SH-SY5Y (cell line): ENCODE measurements around the gene CRACR2A.
A peak's percentile ranks its signal among the peaks of the same experiment; 100 is the strongest.

Experiments used
- GATA2 ChIP-seq: IDR thresholded peaks from 2 replicates; pipeline ENCODE4 v1.6.1; 2011; ENCODE audit warnings: mild to moderate bottlenecking, low read depth, low read length
- GATA3 ChIP-seq: IDR thresholded peaks from 2 replicates; pipeline ENCODE4 v1.6.1; 2011; ENCODE audit warnings: low read depth, mild to moderate bottlenecking, low read length, moderate library complexity

CRACR2A gene

DNA sequence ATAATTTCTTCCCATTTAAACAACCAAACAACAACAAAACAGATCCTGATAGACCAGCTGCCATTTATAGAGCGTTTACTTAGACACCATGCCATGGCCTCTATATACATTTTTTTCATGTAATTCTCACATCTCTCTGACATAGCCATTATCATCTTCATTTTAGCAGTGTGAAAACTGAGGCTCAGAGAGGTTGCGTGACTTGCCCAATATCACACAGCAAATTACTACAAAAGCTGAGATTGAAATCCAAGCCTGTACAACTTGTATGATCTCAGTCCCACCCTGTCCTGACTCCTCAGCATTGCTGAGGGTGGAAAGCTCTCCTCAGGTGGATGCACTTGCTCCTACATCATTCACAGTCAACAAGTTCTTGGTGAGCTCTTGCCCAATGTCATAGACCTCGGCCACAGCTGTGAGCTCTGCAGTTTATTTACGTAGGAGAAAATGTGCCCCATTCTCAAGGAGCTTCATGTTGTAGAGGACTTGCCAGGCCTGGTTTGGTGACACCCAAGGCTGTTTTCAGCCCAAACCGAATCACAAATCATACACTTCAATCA, 55.5 kb downstream of the CRACR2A start:
- TF ChIP-seq GATA2 (no peak), GATA3 (no peak)

- TF ChIP-seq GATA2 (no peak), GATA3 (no peak)
These were observed 58.2 kb downstream of the CRACR2A start for GRCh38 chr12:3694673-3695072.

- TF ChIP-seq GATA2 = no peak
- TF ChIP-seq GATA3 = no peak
These were observed 60.1 kb downstream of the CRACR2A start for GRCh38 chr12:3692616-3693365.

- no peak for TF ChIP-seq GATA3
- no peak for TF ChIP-seq GATA2
These were observed 66.4 kb downstream of the CRACR2A start for GRCh38 chr12:3686463-3686862.

- TF ChIP-seq GATA2 (no peak; the same call in 1 of the 2 replicates), GATA3 (no peak)
These were observed 67.1 kb downstream of the CRACR2A start for GRCh38 chr12:3685830-3686229.

DNA sequence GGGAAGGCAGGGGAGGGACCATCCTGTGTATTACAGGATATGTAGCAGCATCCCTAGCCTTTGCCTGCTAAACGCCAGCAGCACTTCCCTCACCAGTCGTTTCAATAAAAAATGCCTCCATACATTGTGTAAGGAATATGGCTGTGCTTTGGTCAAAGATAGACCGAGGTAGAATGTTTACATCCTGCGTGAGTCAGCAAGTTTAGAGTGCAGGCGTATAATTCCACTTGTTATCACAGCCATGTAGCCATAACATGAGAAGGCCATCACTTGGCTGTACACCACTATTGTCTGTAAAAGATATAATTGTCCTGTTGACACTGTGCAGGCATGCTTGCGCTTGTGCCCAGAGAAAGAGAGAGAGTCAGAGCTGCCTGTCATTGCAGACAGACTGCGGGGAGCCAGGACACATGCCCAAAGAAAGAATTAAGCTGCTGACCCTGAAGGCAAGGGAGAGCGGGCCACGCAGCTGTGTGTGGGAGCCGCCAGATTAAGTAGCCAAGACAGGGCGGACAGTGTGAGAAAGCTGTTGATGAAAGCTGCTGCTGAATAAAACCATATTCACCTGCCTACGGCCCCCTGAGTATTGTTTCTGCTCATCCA, 68.4 kb downstream of the CRACR2A start:
- TF ChIP-seq GATA2 (peak; percentile 41; the same call in 1 of the 2 replicates), GATA3 (no peak)

- TF ChIP-seq GATA3 (no peak), GATA2 (no peak)
These were observed 69.2 kb downstream of the CRACR2A start for GRCh38 chr12:3683670-3684069.

GRCh38 chr12:3681595-3682061, 71.3 kb downstream of the CRACR2A start:
- TF ChIP-seq GATA2 (no peak), GATA3 (no peak)

- no peak for TF ChIP-seq GATA3
- no peak for TF ChIP-seq GATA2
These were observed 71.9 kb downstream of the CRACR2A start for GRCh38 chr12:3680919-3681594.

GRCh38 chr12:3679831-3680230, 73.1 kb downstream of the CRACR2A start:
- TF ChIP-seq GATA3 (no peak), GATA2 (no peak)

- TF ChIP-seq GATA2 (no peak), GATA3 (no peak)
These were observed 75.3 kb downstream of the CRACR2A start for GRCh38 chr12:3677609-3678008.

DNA sequence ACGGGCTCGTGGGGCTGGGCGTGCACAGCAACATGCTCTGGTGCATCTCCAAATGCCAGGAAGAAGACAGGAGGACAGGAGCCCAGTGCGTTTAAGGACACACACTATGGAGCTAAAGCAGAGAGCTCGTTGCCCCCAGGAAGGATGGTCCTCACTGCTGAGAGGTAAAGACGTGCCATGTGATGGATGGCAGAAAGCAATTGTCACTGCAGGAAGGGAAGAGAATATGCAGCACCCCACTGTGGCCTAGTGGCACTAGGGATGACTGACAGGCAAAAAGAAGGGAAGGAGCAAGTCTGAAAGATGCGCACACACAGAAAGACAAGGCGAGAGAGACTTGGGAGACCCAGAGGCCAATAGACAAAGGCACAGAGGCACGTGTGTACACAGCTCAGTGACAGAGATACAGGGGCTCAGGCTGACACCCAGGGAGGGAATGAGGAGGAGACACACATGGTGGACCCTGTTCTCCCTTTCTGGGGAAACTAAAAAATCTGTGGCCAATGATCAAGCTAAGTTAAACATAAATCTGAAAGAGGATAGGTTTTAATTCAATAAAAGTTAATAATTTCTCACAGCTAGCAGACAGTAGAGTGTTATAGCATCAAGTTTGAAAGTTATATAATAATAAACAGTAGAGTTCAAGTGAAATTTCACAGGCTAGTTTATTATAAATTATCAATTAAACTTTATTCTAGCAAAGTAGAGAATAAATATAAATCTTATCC, 78.8 kb downstream of the CRACR2A start:
- TF ChIP-seq GATA3 = no peak

DNA sequence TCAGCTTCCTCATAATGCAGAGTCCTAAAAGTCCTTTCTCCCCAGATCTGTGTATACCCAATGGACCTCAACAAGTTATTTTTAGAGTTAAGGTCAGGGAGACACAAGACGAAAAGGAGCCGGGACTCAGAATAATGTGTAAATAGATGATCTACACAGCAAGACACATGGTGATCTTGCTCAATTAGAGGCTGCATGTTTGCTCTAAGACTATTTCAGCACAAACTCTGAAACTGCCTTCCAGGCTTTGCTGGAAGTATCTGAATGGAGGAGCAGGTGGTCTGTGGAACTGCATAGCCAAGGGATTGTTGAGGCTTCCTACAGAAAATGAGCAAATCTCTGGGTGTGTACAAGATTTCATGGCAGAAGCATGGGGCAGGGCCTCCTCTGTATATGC, 80.8 kb downstream of the CRACR2A start:
- TF ChIP-seq GATA3 = no peak

DNA sequence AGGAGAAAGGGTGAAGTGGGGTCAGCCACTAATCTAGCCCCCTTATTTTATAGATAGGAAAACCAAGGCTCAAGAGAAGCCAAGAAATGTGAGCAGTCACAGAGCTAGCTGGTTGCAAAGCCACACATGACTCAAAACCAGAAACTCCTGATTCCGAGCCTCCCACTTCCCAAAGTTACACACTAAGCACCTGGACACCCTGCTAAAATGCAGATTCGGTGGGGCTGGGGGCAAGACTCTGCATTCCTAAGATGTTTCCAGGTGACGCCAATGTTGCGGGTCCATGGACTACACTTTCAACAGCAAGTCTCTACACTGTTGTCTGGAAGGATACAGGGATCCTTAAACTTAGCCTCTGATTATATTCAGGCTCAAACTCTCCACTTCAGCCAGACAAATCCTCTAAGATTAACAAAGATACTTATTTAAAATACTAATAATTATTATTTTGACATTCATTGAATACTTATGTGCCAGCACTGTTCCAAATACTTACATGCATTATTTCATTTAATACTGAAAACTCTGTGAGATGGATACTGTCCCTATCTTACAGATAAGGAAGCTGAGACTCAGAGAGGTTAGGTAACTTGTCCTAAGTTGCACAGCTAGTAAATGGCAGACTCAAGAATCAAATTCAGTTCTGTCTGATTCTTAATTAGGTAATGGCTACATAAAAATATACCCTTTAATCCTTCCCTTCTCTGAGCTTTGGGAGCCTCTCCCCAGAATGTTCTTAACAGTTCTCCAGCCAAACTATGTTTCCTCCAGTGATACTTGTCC, 81.4 kb downstream of the CRACR2A start:
- no peak for TF ChIP-seq GATA2
- TF ChIP-seq GATA3 = no peak

DNA sequence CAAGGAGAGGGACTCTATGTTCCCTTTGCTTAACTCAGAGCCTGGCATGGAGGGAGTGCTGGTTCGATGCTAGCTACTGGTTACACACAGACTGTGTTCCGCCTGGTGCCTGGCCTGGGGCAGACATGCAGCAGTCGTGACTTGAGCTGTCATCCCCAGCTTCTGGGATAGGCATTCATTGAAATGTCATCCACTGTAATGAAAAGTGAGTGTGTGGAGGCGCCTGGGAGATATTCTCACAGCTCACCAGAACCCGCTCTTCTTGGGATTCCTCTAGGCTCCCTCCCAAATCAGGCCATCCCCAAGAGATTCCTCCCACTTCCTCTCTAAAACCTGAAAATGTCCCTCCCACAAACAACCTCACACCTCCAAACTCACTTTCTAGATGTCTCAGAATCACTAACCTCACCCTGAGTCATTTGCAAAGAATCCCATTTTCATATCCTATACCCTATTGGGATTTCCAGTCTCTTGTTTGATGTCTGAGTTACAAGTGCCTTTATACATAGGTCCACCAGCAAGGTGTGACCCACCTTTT, 82.8 kb downstream of the CRACR2A start:
- TF ChIP-seq GATA2 (no peak), GATA3 (no peak)
